Liver (tissue), 3 donors: ENCODE results near the gene UBIAD1.

Source experiments
- HNF4A ChIP-seq, 2 donors: conservative IDR thresholded peaks; 2 replicates each; pipeline ENCODE4 v1.6.1; 2016; ENCODE audit warnings: antibody characterized with exemption in 2 of 2, mild to moderate bottlenecking in 2 of 2
- JUND ChIP-seq, 2 donors: IDR thresholded peaks; 2 replicates each; pipeline ENCODE4 v1.6.1; 2016; ENCODE audit warnings: antibody characterized with exemption in 2 of 2
- MAX ChIP-seq: IDR thresholded peaks from 2 replicates; pipeline ENCODE4 v1.6.1; 2016; ENCODE audit warnings: antibody characterized with exemption
- RAD21 ChIP-seq, 2 donors: IDR thresholded peaks; 2 replicates each; pipeline ENCODE4 v1.6.1; 2016; ENCODE audit warnings: antibody characterized with exemption in 2 of 2, mild to moderate bottlenecking in 2 of 2
- REST ChIP-seq: IDR thresholded peaks from 2 replicates; pipeline ENCODE4 v1.6.1; 2016; ENCODE audit warnings: antibody characterized with exemption, mild to moderate bottlenecking
- RXRA ChIP-seq, 2 donors: IDR thresholded peaks; 2 replicates each; pipeline ENCODE4 v1.6.1; 2017 to 2018; ENCODE audit warnings: antibody characterized with exemption in 2 of 2, mild to moderate bottlenecking in 1 of 2
- TAF1 ChIP-seq: conservative IDR thresholded peaks from 2 replicates; pipeline ENCODE4 v1.6.1; 2016; ENCODE audit warnings: antibody characterized with exemption, mild to moderate bottlenecking
- TF ChIP-seq, protein P1 (sequence below): fragments of 150-350 bp; IDR thresholded peaks from 2 replicates; pipeline ENCODE4 v1.5.1; 2017; ENCODE audit warnings: improper control_type of control experiment, low read depth, low read length; ENCODE audit not compliant: missing input control
- donor health status: healthy.
- donor health status: healthy.

DNA sequence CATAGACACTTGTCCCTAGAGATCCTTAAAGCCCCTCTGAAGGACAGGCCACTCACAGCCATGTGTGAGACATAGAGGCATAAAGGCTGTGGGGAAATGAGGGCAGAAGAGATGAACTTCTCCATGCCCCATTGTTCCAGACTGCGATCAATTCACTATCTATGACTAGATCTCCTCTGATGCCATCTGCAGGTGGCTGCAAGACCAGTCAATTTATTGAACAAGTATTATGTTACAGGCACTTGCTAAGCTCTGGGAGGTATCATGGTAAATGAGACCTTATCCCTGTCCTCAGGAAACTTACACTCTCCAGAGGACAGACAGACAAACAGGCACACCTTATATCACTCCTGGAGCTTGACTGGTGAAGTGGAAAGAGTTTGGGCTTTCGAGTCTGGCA is 22.9 kb downstream of the UBIAD1 start:
- TF ChIP-seq, protein P1, sequence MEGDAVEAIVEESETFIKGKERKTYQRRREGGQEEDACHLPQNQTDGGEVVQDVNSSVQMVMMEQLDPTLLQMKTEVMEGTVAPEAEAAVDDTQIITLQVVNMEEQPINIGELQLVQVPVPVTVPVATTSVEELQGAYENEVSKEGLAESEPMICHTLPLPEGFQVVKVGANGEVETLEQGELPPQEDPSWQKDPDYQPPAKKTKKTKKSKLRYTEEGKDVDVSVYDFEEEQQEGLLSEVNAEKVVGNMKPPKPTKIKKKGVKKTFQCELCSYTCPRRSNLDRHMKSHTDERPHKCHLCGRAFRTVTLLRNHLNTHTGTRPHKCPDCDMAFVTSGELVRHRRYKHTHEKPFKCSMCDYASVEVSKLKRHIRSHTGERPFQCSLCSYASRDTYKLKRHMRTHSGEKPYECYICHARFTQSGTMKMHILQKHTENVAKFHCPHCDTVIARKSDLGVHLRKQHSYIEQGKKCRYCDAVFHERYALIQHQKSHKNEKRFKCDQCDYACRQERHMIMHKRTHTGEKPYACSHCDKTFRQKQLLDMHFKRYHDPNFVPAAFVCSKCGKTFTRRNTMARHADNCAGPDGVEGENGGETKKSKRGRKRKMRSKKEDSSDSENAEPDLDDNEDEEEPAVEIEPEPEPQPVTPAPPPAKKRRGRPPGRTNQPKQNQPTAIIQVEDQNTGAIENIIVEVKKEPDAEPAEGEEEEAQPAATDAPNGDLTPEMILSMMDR = no peak
- TF ChIP-seq RAD21 (IDR thresholded peaks at IDR 0.05) (no peak), REST (no peak), JUND (IDR thresholded peaks at IDR 0.05) (no peak), TAF1 (no peak), HNF4A (conservative IDR thresholded peaks at IDR 0.05) (no peak), MAX (no peak), RXRA (IDR thresholded peaks at IDR 0.05) (no peak)
